Activated CD4-positive, alpha-beta T cell treated with anti-CD3 and anti-CD28 coated beads, Interleukin-10, Interleukin-2, amounts not matched to agents 100 ng/mL and 50 ng/mL, durations not matched to agents 16 hours and 8 hours (primary cell): ENCODE data around the gene TAF11L3.
"Not testable (repeated sequence)": the region's sequence is repeated elsewhere in the genome, so short reads cannot be mapped to it uniquely, and the experiment has no call there.

Experiments used
- DNase-seq: peaks from one replicate; pipeline ENCODE4 v3.0.0-alpha.2; 2020

TAF11L3 gene

GRCh38 chr5:17518067-17518466, at the start of gene TAF11L3:
Gene TAF11L3, plus strand, starts transcription at chr5:17518367.
- DNase-seq = not testable (repeated sequence)

DNA sequence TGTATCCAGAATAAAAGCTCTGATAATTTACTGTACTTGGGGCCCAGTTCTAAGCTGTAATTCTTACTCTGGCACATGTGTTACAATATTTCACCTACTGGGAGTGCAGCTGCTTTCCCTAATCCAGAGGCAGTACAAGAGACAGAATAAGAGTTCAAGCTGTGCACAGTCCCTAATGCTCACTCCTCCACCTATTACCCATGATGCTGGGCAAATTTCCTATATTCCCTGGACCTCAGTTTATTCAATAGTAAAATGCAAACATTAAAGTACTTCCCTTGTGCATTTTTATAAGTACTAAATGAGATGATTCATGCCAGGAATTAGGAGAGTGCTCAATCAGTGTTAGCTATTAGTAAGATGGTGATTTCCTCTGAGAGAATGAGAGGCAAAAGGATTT, 48.1 kb upstream of the TAF11L3 start:
- DNase-seq = no peak

GRCh38 chr5:17475064-17475463, 43.1 kb upstream of the TAF11L3 start:
- not testable (repeated sequence) for DNase-seq

DNA sequence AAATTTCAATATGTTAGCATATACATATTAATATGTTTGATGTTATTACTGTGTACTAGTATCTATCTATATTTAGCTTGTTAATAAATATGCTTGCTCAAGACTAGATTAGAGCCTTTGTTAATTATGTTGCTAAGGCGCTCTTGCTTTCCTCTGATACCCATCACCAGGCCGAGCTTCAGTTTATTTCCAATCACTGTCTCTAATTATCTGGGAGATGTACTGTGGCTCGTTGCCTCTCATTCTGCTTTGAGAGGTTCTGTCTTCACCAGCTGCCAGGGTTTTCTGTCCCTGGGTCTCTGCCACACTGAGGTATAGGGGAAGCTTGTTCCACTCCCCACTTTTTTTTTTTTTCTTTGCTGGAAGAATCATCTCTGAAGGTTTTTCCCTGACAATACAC, 41.1 kb upstream of the TAF11L3 start:
- DNase-seq = no peak

GRCh38 chr5:17477573-17478265, 40.4 kb upstream of the TAF11L3 start:
- DNase-seq = no peak

GRCh38 chr5:17481378-17481777, 36.8 kb upstream of the TAF11L3 start:
- no peak for DNase-seq

- no peak for DNase-seq
These were observed 35.4 kb upstream of the TAF11L3 start for GRCh38 chr5:17482790-17483189.

- not testable (repeated sequence) for DNase-seq
These were observed 31.5 kb upstream of the TAF11L3 start for GRCh38 chr5:17486464-17487173.

DNA sequence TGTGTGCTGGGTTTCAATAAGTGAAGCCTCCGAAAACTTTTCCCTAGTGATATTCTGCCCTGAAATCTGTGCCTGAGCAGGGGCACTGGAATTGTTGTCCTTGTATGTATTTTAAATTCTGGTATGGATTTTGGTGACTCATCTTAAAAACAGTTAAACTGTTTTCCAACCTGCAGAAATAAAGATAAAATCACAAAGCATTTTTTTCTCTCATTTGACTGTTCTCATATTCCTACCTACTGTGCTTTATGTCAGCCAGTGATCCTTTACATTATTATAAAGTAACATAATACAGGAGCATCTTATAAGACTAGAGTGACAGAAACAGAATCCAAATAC, 31.0 kb upstream of the TAF11L3 start:
- no peak for DNase-seq

- DNase-seq = not testable (repeated sequence)
These were observed 26.9 kb upstream of the TAF11L3 start for GRCh38 chr5:17491257-17491656.

DNA sequence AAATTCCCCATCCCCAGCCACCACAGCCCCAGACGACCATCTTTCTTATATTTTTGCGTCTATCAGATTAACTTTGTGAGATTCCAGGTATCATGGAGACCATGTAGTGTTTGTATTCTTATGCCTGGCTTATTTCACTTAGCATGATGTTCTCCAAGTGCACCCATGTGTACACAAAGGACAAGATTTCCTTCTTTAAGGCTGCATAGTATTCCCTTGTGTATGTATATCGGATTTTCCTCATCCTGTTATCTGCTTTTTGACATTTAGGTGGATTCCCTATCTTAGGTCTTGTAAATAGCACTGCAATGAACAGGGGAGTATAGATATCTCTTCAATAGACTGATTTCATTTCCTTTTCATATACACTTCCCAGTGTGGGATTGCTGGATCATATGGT, 25.4 kb upstream of the TAF11L3 start:
- no peak for DNase-seq

GRCh38 chr5:17497446-17497845, 20.7 kb upstream of the TAF11L3 start:
- DNase-seq = no peak

DNA sequence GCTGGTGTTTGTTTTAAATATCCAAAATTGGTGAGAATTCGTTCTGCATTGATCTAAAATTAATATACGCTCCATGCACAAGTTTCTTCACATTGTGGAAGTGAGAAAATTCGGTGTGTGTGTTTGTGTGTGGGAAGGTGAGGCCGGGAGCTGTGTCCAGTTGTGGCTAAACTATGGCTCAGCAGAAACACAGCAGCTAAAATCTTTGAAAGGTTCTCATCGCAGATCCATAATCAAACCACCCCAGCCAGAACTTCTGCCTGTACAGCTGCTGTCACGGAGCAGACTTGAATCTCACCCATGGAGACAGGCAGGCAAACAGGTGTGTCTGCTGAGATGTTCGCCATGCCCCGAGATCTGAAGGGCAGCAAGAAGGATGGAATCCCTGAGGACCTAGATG, 20.2 kb upstream of the TAF11L3 start, which contains the start of gene TAF11L2:
Gene TAF11L2, plus strand, starts transcription at position 301 of the 400 bp plus-strand sequence.
- DNase-seq = not testable (repeated sequence)

DNA sequence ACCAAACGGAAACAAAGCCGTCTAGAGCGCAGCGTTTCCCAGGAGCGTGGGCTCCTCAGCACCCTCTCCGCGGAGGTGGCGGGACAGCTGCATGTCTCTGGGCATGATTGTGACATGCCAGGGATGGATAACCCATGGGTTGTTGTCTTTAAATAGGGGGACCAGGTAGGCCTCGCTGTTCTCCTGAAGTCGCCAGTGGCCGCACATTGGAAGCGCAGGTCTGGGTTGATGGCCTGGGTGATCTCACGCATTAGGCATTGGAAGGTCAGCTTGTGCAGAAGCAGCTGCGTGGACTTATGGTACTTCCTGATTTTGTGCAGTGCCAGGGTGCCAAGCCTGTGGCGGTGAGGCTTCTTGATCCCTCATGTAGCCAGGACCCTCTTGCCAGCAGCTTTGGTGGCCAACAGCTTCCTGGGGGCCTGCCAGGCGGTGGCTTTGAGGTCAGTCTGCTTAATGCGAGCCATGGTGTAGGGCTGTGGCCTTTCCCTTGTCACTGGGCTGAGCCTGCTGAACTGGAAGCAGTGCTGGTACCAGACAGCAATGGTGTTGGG, 6.3 kb upstream of the TAF11L3 start:
- DNase-seq = no peak

DNA sequence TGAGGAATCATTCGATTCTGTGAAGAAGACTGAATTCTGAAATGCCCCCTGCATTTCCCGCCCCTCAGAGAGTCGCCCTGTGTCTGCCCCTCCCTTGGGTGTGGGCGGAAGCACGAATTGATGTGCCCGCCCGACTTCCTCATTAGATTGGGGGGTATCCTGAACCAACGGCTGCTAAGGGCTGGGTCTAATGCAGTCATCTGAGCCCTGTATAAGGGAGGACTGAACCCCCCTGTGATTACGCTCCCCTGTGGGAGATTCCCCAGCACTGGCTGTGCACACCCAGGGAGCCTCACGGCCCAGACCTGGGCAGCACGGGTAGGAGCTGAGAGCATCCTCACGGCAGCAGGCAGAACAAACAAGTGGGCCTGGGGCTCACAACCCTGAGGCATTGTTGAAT, 641 bp upstream of the TAF11L3 start:
- DNase-seq = not testable (repeated sequence)

GRCh38 chr5:17519508-17519907, 1.3 kb downstream of the TAF11L3 start:
- not testable (repeated sequence) for DNase-seq

DNA sequence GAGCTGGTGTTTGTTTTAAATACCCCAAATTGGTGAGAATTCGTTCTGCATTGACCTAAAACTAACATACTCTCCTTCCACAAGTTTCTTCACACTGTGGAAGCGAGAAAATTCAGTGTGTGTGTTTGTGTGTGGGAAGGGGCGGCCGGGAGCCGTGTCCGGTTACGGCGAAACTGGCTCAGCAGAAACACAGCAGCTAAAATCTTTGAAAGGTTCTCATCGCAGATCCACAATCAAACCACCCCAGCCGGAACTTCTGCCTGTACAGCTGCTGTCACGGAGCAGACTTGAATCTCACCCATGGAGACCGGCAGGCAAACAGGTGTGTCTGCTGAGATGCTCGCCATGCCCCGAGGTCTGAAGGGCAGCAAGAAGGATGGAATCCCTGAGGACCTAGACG, 3.3 kb downstream of the TAF11L3 start, which contains the start of gene TAF11L4:
Gene TAF11L4, plus strand, starts transcription at position 301 of the 400 bp plus-strand sequence.
- not testable (repeated sequence) for DNase-seq

DNA sequence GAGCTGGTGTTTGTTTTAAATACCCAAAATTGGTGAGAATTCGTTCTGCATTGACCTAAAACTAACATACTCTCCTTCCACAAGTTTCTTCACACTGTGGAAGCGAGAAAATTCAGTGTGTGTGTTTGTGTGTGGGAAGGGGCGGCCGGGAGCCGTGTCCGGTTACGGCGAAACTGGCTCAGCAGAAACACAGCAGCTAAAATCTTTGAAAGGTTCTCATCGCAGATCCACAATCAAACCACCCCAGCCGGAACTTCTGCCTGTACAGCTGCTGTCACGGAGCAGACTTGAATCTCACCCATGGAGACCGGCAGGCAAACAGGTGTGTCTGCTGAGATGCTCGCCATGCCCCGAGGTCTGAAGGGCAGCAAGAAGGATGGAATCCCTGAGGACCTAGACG, 6.8 kb downstream of the TAF11L3 start, which contains the start of gene TAF11L5:
Gene TAF11L5, plus strand, starts transcription at position 301 of the 400 bp plus-strand sequence.
- DNase-seq = not testable (repeated sequence)

DNA sequence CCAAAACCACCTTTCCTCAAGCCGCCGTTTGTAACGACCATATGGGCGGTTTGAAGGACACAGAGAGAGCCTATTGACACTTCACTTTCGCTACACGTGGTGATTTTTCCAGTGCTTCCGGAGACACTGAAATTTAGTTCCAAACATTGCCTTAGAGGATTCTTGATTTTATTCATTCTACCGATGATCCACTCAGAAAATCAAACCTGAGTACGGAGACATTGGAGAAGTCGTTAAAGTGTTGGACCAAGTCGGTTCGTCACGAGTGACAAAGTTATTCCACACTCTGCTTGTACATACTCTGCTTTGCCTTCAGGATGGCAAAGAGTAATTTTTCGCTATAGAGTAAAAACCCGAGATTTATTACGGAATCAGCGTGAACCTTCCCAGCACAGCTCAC, 8.3 kb downstream of the TAF11L3 start:
- peak; percentile 31 for DNase-seq

- DNase-seq = not testable (repeated sequence)
These were observed 10.2 kb downstream of the TAF11L3 start, which contains the start of gene TAF11L6 for GRCh38 chr5:17528369-17528768. Gene TAF11L6, plus strand, starts transcription at chr5:17528669.
